Loucy (cell line): ENCODE measurements around the gene PPIH.

ENCODE experiments used
- H2AFZ ChIP-seq: fragments of 200-600 bp; sonication (generic); 2 replicates; pipeline ENCODE4 v1.6.0; 2016; ENCODE audit warnings: antibody characterized with exemption, mild to moderate bottlenecking, low read length, moderate library complexity
- H3F3A ChIP-seq: fragments of 200-600 bp; 2 replicates; pipeline ENCODE4 v1.6.0; 2016; ENCODE audit warnings: antibody characterized with exemption, low read depth, mild to moderate bottlenecking
- H3K27me3 ChIP-seq: fragments of 200-600 bp; sonication (generic); 2 replicates; pipeline ENCODE4 v1.6.1; 2014; ENCODE audit warnings: low read length, mild to moderate bottlenecking; ENCODE audit not compliant: insufficient read depth, poor library complexity, severe bottlenecking
- H3K36me3 ChIP-seq: fragments of 200-600 bp; sonication (generic); 2 replicates; pipeline ENCODE4 v1.6.1; 2016; ENCODE audit warnings: low read length; ENCODE audit not compliant: insufficient read depth
- H3K4me1 ChIP-seq: fragments of 200-600 bp; sonication (generic); 2 replicates; pipeline ENCODE4 v1.5.1; 2014; ENCODE audit warnings: low read length, mild to moderate bottlenecking; ENCODE audit not compliant: insufficient read depth, poor library complexity, severe bottlenecking
- H3K4me2 ChIP-seq: fragments of 200-600 bp; sonication (generic); 2 replicates; pipeline ENCODE4 v1.6.0; 2014; ENCODE audit warnings: antibody characterized with exemption, low read length, low read depth, mild to moderate bottlenecking; ENCODE audit not compliant: poor library complexity, severe bottlenecking
- H3K4me3 ChIP-seq: fragments of 200-600 bp; sonication (generic); 2 replicates; pipeline ENCODE4 v1.5.1; 2014; ENCODE audit warnings: low read length, mild to moderate bottlenecking, mixed read lengths; ENCODE audit not compliant: poor library complexity, severe bottlenecking
- H3K79me2 ChIP-seq: fragments of 200-600 bp; sonication (generic); 2 replicates; pipeline ENCODE4 v1.6.1; 2014; ENCODE audit warnings: low read length; ENCODE audit not compliant: insufficient read depth
- H3K9ac ChIP-seq: fragments of 200-600 bp; sonication (generic); 2 replicates; pipeline ENCODE4 v1.6.0; 2014; ENCODE audit warnings: mild to moderate bottlenecking, low read depth, low read length, moderate library complexity; ENCODE audit not compliant: poor library complexity, severe bottlenecking
- H3K9me2 ChIP-seq: fragments of 200-600 bp; sonication (generic); replicated peaks from 2 replicates; pipeline ENCODE4 v1.6.1; 2016; ENCODE audit warnings: low read depth, low read length, mixed read lengths
- H3K9me3 ChIP-seq: fragments of 200-600 bp; sonication (generic); 2 replicates; pipeline ENCODE4 v1.6.1; 2014; ENCODE audit warnings: mild to moderate bottlenecking, antibody characterized with exemption, low read length, low read depth; ENCODE audit not compliant: insufficient read depth
- H4K20me1 ChIP-seq: fragments of 200-600 bp; sonication (generic); 2 replicates; pipeline ENCODE4 v1.6.0; 2014; ENCODE audit warnings: antibody characterized with exemption, low read length, mild to moderate bottlenecking; ENCODE audit not compliant: insufficient read depth, poor library complexity, severe bottlenecking
- EZH2phosphoT487 ChIP-seq: fragments of 200-600 bp; IDR thresholded peaks from 2 replicates; pipeline ENCODE4 v1.6.1; 2018; ENCODE audit warnings: antibody characterized with exemption, mild to moderate bottlenecking, moderate library complexity, borderline replicate concordance
- TF ChIP-seq, protein P1 (sequence below): fragments of 200-600 bp; sonication (generic); conservative IDR thresholded peaks from 2 replicates; pipeline ENCODE4 v1.5.1; 2014; ENCODE audit warnings: mild to moderate bottlenecking, antibody characterized with exemption, low read length

Gene PPIH

DNA sequence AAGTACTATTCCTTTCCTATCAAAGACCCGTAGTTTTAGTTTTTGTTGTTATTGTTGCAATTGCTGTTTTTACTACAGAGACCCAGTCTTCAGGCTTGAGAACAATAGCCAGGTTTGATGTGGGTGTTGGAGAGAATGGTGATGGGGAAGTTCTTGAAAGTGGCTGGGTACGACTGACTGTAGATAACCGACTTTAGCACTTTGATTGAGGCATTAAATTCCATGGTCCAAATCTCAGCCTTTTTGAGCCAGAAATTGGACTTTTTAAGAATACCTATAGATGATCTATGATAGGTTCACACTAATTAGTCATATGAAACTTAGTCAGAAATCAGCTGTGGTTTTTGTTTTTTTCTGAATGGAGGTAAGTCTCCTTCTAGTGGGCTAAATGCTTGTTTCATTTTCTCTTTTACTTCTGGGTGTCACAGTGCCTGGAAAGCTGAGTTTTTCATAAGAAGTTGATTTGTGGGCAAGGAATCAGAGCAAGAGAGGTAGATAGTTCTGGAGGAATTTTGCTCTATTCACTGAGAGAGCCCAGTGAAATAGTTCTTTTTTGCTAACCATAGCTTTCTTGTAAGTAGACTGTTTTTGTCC, 2.8 kb downstream of the PPIH start:
- H3K9ac ChIP-seq: peak overlapping the region; percentile 43
- no peak for TF ChIP-seq EZH2phosphoT487
- TF ChIP-seq, protein P1, sequence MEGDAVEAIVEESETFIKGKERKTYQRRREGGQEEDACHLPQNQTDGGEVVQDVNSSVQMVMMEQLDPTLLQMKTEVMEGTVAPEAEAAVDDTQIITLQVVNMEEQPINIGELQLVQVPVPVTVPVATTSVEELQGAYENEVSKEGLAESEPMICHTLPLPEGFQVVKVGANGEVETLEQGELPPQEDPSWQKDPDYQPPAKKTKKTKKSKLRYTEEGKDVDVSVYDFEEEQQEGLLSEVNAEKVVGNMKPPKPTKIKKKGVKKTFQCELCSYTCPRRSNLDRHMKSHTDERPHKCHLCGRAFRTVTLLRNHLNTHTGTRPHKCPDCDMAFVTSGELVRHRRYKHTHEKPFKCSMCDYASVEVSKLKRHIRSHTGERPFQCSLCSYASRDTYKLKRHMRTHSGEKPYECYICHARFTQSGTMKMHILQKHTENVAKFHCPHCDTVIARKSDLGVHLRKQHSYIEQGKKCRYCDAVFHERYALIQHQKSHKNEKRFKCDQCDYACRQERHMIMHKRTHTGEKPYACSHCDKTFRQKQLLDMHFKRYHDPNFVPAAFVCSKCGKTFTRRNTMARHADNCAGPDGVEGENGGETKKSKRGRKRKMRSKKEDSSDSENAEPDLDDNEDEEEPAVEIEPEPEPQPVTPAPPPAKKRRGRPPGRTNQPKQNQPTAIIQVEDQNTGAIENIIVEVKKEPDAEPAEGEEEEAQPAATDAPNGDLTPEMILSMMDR: no peak
- peaks cover 42% of the 10 kb centered on the region for H3K79me2 ChIP-seq
- no peaks in the 10 kb centered on the region for H3K9me3 ChIP-seq
- H3K4me3 ChIP-seq: peak overlapping the region; percentile 34
- H3K27me3 ChIP-seq: no peaks in the 10 kb centered on the region
- H3K4me1 ChIP-seq: peaks cover 41% of the 10 kb centered on the region
- peaks cover 23% of the 10 kb centered on the region; the same call in 1 of the 2 replicates for H3K36me3 ChIP-seq
- H3K9me2 ChIP-seq: no peaks in the 10 kb centered on the region
- no peaks in the 10 kb centered on the region for H3F3A ChIP-seq
- peaks cover 16% of the 10 kb centered on the region for H4K20me1 ChIP-seq
- H3K4me2 ChIP-seq: peak overlapping the region; percentile 95
- H2AFZ ChIP-seq: no peak overlapping the region

DNA sequence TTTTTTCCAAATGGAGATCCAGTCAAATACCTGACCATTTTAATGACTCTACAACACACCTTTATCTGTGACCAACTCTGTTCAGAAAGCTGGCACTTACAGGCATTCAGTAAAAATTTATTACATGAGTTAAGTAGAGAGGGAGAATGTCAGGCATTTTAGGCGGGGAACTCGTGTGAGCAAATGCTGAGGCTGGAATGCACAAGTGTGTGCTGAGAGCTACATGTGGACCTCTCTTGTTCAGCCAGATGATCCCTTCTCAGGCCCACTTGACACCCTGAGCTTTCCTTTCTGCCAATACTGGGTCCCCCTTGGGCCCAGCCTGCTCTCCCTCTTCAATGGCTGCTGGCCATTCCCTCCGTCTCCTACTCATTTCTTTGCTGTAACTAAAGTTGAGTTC, 11.7 kb downstream of the PPIH start:
- H3K4me2 ChIP-seq: no peak overlapping the region
- no peak overlapping the region for H3K9ac ChIP-seq
- peaks cover 63% of the 10 kb centered on the region; the same call in 1 of the 2 replicates for H3K36me3 ChIP-seq
- H3K4me3 ChIP-seq: no peak overlapping the region
- no peak overlapping the region for H2AFZ ChIP-seq
- no peaks in the 10 kb centered on the region for H3K9me2 ChIP-seq
- no peaks in the 10 kb centered on the region for H3F3A ChIP-seq
- no peaks in the 10 kb centered on the region for H3K27me3 ChIP-seq
- H3K9me3 ChIP-seq: no peaks in the 10 kb centered on the region
- H4K20me1 ChIP-seq: no peaks in the 10 kb centered on the region
- no peak for TF ChIP-seq EZH2phosphoT487
- peaks cover 3% of the 10 kb centered on the region for H3K4me1 ChIP-seq
- no peaks in the 10 kb centered on the region for H3K79me2 ChIP-seq

DNA sequence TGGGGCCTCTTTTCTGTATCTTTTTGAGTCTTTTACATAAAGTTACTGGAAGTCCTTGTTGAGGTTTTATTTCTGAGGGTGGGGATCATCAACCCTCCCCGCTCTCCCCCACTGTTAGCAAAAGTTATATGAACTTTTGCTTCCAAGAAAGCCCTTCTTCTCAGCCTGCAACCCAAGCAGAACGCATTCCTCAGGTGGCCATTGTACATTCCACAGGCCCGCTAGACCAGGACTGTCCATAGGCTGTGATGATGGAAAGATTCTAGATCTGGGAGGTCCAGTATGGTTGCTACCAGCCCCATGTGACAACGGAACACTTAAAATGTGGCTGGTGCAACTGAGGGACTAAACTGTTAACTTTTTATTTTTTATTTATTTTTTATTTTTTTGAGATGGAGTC, 12.2 kb downstream of the PPIH start:
- Histone ChIP-seq H3K79me2 (no peaks in the 10 kb centered on the region), H3K4me1 (peaks cover 3% of the 10 kb centered on the region), H3K4me3 (no peak overlapping the region), H4K20me1 (no peaks in the 10 kb centered on the region), H3K9ac (no peak overlapping the region), H3K9me3 (no peaks in the 10 kb centered on the region), H3K9me2 (no peaks in the 10 kb centered on the region), H2AFZ (no peak overlapping the region), H3F3A (no peaks in the 10 kb centered on the region), H3K36me3 (peaks cover 64% of the 10 kb centered on the region; the same call in 1 of the 2 replicates), H3K4me2 (no peak overlapping the region), H3K27me3 (no peaks in the 10 kb centered on the region)
- TF ChIP-seq, protein P1: no peak

GRCh38 chr1:42674214-42674613, 16.0 kb downstream of the PPIH start:
- H3K79me2 ChIP-seq: no peaks in the 10 kb centered on the region
- no peak overlapping the region for H3K4me2 ChIP-seq
- no peaks in the 10 kb centered on the region for H3K27me3 ChIP-seq
- H2AFZ ChIP-seq: no peak overlapping the region
- no peak overlapping the region for H3K4me3 ChIP-seq
- H3K4me1 ChIP-seq: peaks cover 3% of the 10 kb centered on the region
- peaks cover 33% of the 10 kb centered on the region; the same call in 1 of the 2 replicates for H3K36me3 ChIP-seq
- no peak for TF ChIP-seq EZH2phosphoT487
- TF ChIP-seq, protein P1: no peak
- H3K9ac ChIP-seq: no peak overlapping the region
- no peaks in the 10 kb centered on the region for H3K9me2 ChIP-seq
- no peaks in the 10 kb centered on the region for H3K9me3 ChIP-seq
- H3F3A ChIP-seq: no peaks in the 10 kb centered on the region
- H4K20me1 ChIP-seq: no peaks in the 10 kb centered on the region
